Activated CD8-positive, alpha-beta T cell treated with anti-CD3 and anti-CD28 coated beads for 36 hours (primary cell): ENCODE results near the gene AAR2. TPM values are rescaled to one million over a fixed set of nuclear protein-coding genes. Genes with fewer than 3 reads are reported as not detected.

Source experiments
- ATAC-seq: fragments of 200-7000 bp; cut with Tn5 transposase; one replicate; pipeline ENCODE4 v1.10.0; 2021; ENCODE audit warnings: mild to moderate bottlenecking, moderate library complexity
- CTCF ChIA-PET: fragments of 350-600 bp; sonication (Branson Sonifier 250); formaldehyde crosslinking; loops from one replicate; lab custom pipeline; 2021; ENCODE audit warnings: antibody characterized with exemption; lab: Charles Lee
- POLR2A ChIA-PET: fragments of 350-600 bp; sonication (Branson Sonifier 250); formaldehyde crosslinking; loops from one replicate; lab custom pipeline; 2021; ENCODE audit warnings: antibody characterized with exemption; lab: Charles Lee
- DNase-seq: peaks from one replicate; pipeline ENCODE4 v3.0.0-alpha.2; 2020
- H3K27ac Mint-ChIP-seq: one replicate; pipeline ENCODE4 v1.8.0; 2021; ENCODE audit warnings: mild to moderate bottlenecking, mixed read lengths
- H3K27me3 Mint-ChIP-seq: one replicate; pipeline ENCODE4 v1.8.0; 2021; ENCODE audit warnings: mixed read lengths
- H3K36me3 Mint-ChIP-seq: one replicate; pipeline ENCODE4 v1.8.0; 2021; ENCODE audit warnings: low read depth, mixed read lengths
- H3K4me1 Mint-ChIP-seq: one replicate; pipeline ENCODE4 v1.8.0; 2021; ENCODE audit warnings: low read depth, mixed read lengths
- H3K4me3 Mint-ChIP-seq: one replicate; pipeline ENCODE4 v1.8.0; 2021; ENCODE audit warnings: mild to moderate bottlenecking, moderate library complexity, mixed read lengths
- H3K9me3 Mint-ChIP-seq: one replicate; pipeline ENCODE4 v1.8.0; 2021; ENCODE audit warnings: mixed read lengths
- CTCF ChIP-seq: fragments of 200-600 bp; IDR thresholded peaks from one replicate; pipeline ENCODE4 v1.8.0; 2022; ENCODE audit warnings: antibody characterized with exemption, mild to moderate bottlenecking
- intact Hi-C: fragments of 100-400 bp; cut with micrococcal nuclease; formaldehyde crosslinking; loops from one replicate; pipeline ENCODE4 v1.10.0; 2022
- total RNA-seq, 2 experiments: library from RNA; stranded (reverse); gene quantifications; one replicate each; pipeline ENCODE4 v1.2.3, GENCODE V29; 2021

Gene AAR2
- total RNA-seq, 2 experiments from 2014 or later = 18.8 to 19.7 TPM

GRCh38 chr20:36285746-36286447 lies 49.6 kb downstream of the AAR2 start:
- no peak overlapping the region for H3K4me3 Mint-ChIP-seq
- DNase-seq = no peak
- H3K27ac Mint-ChIP-seq = no peak overlapping the region
- no peak for TF ChIP-seq CTCF
- ChIA-PET POLR2A (no interaction called here), CTCF (no interaction called here)
- no peaks in the 10 kb centered on the region for H3K36me3 Mint-ChIP-seq
- no peaks in the 10 kb centered on the region for H3K9me3 Mint-ChIP-seq
- H3K27me3 Mint-ChIP-seq = peaks cover 10% of the 10 kb centered on the region
- no peak for ATAC-seq
- no peaks in the 10 kb centered on the region for H3K4me1 Mint-ChIP-seq
- intact Hi-C loops = no loop called here

GRCh38 chr20:36297656-36298055 lies 61.4 kb downstream of the AAR2 start:
- DNase-seq = no peak
- Mint-ChIP-seq H3K4me3 (no peak overlapping the region), H3K9me3 (no peaks in the 10 kb centered on the region), H3K4me1 (no peaks in the 10 kb centered on the region), H3K27me3 (peaks cover 40% of the 10 kb centered on the region), H3K27ac (no peak overlapping the region), H3K36me3 (no peaks in the 10 kb centered on the region)
- ATAC-seq = no peak
- ChIA-PET POLR2A (no interaction called here), CTCF (no interaction called here)
- TF ChIP-seq CTCF = no peak
- intact Hi-C loops = no loop called here

- no peak for DNase-seq
- TF ChIP-seq CTCF = no peak
- ChIA-PET POLR2A (no interaction called here), CTCF (no interaction called here)
- ATAC-seq = no peak
- H3K4me1 Mint-ChIP-seq = no peaks in the 10 kb centered on the region
- H3K9me3 Mint-ChIP-seq = no peaks in the 10 kb centered on the region
- H3K27ac Mint-ChIP-seq = no peak overlapping the region
- intact Hi-C loops = no loop called here
- peaks cover 43% of the 10 kb centered on the region for H3K27me3 Mint-ChIP-seq
- H3K36me3 Mint-ChIP-seq = no peaks in the 10 kb centered on the region
- H3K4me3 Mint-ChIP-seq = no peak overlapping the region
Observed at GRCh38 chr20:36298061-36298460, 61.8 kb downstream of the AAR2 start.

- ATAC-seq (no peak), DNase-seq (no peak)
- no peaks in the 10 kb centered on the region for H3K4me1 Mint-ChIP-seq
- CTCF ChIA-PET = no interaction called here
- POLR2A ChIA-PET = no interaction called here
- intact Hi-C loops = no loop called here
- no peak overlapping the region for H3K4me3 Mint-ChIP-seq
- H3K36me3 Mint-ChIP-seq = no peaks in the 10 kb centered on the region
- TF ChIP-seq CTCF = no peak
- H3K27ac Mint-ChIP-seq = no peak overlapping the region
- peaks cover 51% of the 10 kb centered on the region for H3K27me3 Mint-ChIP-seq
- no peaks in the 10 kb centered on the region for H3K9me3 Mint-ChIP-seq
Observed at GRCh38 chr20:36298795-36299339, 62.6 kb downstream of the AAR2 start.

- H3K27ac Mint-ChIP-seq = no peak overlapping the region
- CTCF ChIA-PET = interaction anchor here (1.1 kb wide), 1 partner anchor 161 kb away, joined by 3 read pairs; no protein-coding TSS in a partner anchor
- H3K4me1 Mint-ChIP-seq = no peaks in the 10 kb centered on the region
- intact Hi-C loops = no loop called here
- ATAC-seq (no peak), DNase-seq (no peak)
- H3K27me3 Mint-ChIP-seq = peaks cover 55% of the 10 kb centered on the region
- no peaks in the 10 kb centered on the region for H3K36me3 Mint-ChIP-seq
- no peak overlapping the region for H3K4me3 Mint-ChIP-seq
- POLR2A ChIA-PET = no interaction called here
- no peaks in the 10 kb centered on the region for H3K9me3 Mint-ChIP-seq
- TF ChIP-seq CTCF = no peak
Observed at GRCh38 chr20:36299459-36299858, 63.2 kb downstream of the AAR2 start.
